Motor neuron (in vitro differentiated cells): Measurements from ENCODE around the gene SHANK1. TPM values are rescaled to one million over a fixed set of nuclear protein-coding genes. Genes with fewer than 3 reads are reported as not detected.

Experiments
- ATAC-seq, 8 experiments: fragments of 200-7000 bp; cut with Tn5 transposase; replicated peaks in 6 of 8; 2 replicates each; pipeline ENCODE4 v1.8.0; 2021; ENCODE audit warnings: mild to moderate bottlenecking in 8 of 8, moderate library complexity in 8 of 8
- H3K27ac ChIP-seq, 2 donors: fragments of 250-450 bp; sonication (Bioruptor Pico); 2 replicates each; pipeline ENCODE4 v1.9.0; 2021; ENCODE audit warnings: antibody characterized with exemption in 2 of 2, mild to moderate bottlenecking in 2 of 2, moderate library complexity in 1 of 2
- H3K4me1 ChIP-seq, 2 donors: fragments of 250-450 bp; sonication (Bioruptor Pico); replicated peaks in 1 of 2; 2 replicates each; pipeline ENCODE4 v1.6.1; 2021; ENCODE audit warnings: antibody characterized with exemption in 2 of 2, mild to moderate bottlenecking in 2 of 2, moderate library complexity in 1 of 2
- H3K4me3 ChIP-seq, 5 donors: fragments of 250-450 bp; sonication (Bioruptor Pico); 2 replicates each; pipeline ENCODE4 v1.9.0; 2021; ENCODE audit warnings: antibody characterized with exemption in 5 of 5, mild to moderate bottlenecking in 5 of 5, moderate library complexity in 4 of 5
- WGBS, 10 experiments: fragments of 450-650 bp; shearing (Covaris generic); methylation state at CpG; one replicate each; pipeline ENCODE4 v1.0.0; 2022; 5-methylcytosine and 5-hydroxymethylcytosine counted together
- in situ Hi-C, 9 experiments: fragments of 400-800 bp; cut with MboI; loops; one replicate each; pipeline ENCODE4 v1.15.0; 2021; ENCODE audit warnings: low sequenced_read_pairs in 9 of 9, low pct_unique_long_range_greater_than_20kb in 2 of 9; ENCODE audit not compliant: unreplicated experiment in 9 of 9
- total RNA-seq, 8 experiments: library from RNA; unstranded; fragments of 300-600 nt; gene quantifications; 2 replicates each; pipeline versions ENCODE4 v1.2.3 to v1.2.4, GENCODE V29; 2022

SHANK1 gene
- total RNA-seq, 8 experiments from 2014 or later: 1.7 to 22.5 (median 7.2) TPM

GRCh38 chr19:50717026-50717723 is 2.4 kb downstream of the SHANK1 start:
- Histone ChIP-seq H3K4me1 (peaks cover 17 to 19% of the 10 kb centered on the region in 2 donors), H3K27ac (no peak overlapping the region), H3K4me3 (peak overlapping the region in 1 of 5 donors; percentile 69)
- in situ Hi-C loops: no loop called here
- WGBS, 10 experiments: 90% methylated on average over 2 of the region's 23 CpGs; no CpG with 5 or more reads in 9 of the 10 experiments
- ATAC-seq: no peak

DNA sequence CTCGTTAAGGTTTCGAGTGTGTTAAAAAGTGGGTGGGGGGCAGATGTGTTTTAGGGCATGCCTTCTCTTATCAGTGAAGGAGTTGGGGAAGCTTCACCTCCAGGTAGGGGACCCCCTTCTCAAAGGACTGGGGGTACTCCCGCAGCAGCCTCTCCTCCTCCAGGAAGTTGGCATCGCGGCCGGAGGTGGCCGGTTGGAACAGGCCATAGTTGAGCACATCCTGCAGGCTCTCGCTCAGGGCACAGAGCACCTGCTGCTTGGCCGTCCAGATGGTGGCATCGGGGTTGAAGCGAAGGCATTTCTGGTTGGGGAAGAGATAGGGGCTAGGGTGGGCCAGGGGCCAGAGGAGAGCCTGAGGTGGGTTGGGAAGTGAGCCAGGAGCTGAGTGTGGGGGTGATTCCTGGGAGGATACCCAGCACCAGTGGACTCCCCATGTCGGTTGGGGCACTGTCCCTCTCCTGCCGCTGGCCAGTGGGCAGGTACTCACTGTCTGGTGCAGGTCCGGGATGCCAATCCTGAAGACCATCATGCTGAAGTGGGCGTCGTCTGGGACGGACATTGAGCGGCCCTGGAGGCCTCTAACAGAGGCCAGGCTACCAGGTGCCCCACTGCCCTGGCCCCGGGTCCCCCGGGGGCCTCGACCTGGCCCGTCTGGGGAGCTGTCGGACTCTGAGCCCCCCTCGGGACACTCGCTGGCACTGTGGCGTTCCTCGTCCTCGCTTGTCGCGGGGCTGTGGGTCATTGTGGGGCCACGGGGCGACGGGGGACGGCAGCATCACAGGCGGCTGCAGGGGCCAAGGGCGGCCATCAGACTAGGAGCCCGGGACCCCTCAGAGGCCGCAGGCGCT is 3.2 kb downstream of the SHANK1 start:
- ATAC-seq: no peak
- in situ Hi-C loops: no loop called here
- Histone ChIP-seq H3K4me1 (peaks cover 13% of the 10 kb centered on the region in 2 donors), H3K4me3 (no peak overlapping the region), H3K27ac (no peak overlapping the region)
- WGBS, 10 experiments: 70 to 100% (median 88%) methylated on average over 1 to 8 of the region's 39 CpGs; no CpG with 5 or more reads in 3 of the 10 experiments

- WGBS, 10 experiments: 60 to 100% (median 94%) methylated on average over 1 to 7 of the region's 22 CpGs; no CpG with 5 or more reads in 4 of the 10 experiments
Observed at GRCh38 chr19:50713556-50714236, 5.9 kb downstream of the SHANK1 start.

GRCh38 chr19:50712833-50713232 is 6.8 kb downstream of the SHANK1 start:
- WGBS, 10 experiments: 74 to 100% (median 91%) methylated on average over 2 to 5 of the region's 6 CpGs; no CpG with 5 or more reads in 6 of the 10 experiments
- Histone ChIP-seq H3K27ac (no peak overlapping the region), H3K4me1 (peaks cover 4% of the 10 kb centered on the region in 2 donors), H3K4me3 (no peak overlapping the region)
- ATAC-seq: no peak
- in situ Hi-C loops: no loop called here

More at GRCh38 chr19:50713556-50714236, 5.9 kb downstream of the SHANK1 start:
- Histone ChIP-seq H3K4me3 (no peak overlapping the region), H3K27ac (no peak overlapping the region), H3K4me1 (peaks cover 6 to 9% of the 10 kb centered on the region in 2 donors)
- in situ Hi-C loops: no loop called here
- no peak for ATAC-seq

GRCh38 chr19:50711805-50712204 is 7.8 kb downstream of the SHANK1 start:
- no peak for ATAC-seq
- in situ Hi-C loops: no loop called here
- no peak overlapping the region for H3K4me3 ChIP-seq
- no peak overlapping the region for H3K27ac ChIP-seq
- no peaks in the 10 kb centered on the region for H3K4me1 ChIP-seq
- 79% methylated on average over 6 of the region's 9 CpGs; no CpG with 5 or more reads in 9 of the 10 experiments for WGBS, 10 experiments

- H3K4me3 ChIP-seq: no peak overlapping the region
- in situ Hi-C loops: no loop called here
- no peak for ATAC-seq
- 30 to 60% methylated on average over 1 to 2 of the region's 11 CpGs; no CpG with 5 or more reads in 8 of the 10 experiments for WGBS, 10 experiments
- H3K4me1 ChIP-seq: no peaks in the 10 kb centered on the region
- no peak overlapping the region for H3K27ac ChIP-seq
Observed at GRCh38 chr19:50711196-50711595, 8.4 kb downstream of the SHANK1 start.

DNA sequence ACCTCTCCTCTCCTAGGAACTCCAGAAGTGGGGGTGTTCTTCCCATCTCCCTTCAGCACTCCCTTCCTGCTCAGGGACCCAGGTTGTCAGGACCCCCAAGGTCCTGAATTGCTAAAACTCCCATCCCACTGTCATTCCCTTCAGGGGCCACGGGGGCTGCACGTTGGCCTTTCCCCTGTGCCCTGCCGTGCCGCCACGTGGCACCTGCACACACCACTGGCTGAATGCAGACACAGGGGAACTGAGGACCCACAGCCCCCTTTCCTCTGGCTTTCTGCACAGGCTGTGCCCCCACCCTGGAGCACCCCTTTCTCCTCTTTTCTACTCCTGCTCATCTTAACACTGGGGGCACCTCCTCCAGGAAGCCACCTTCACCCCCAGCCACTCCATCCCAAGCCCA is 9.0 kb downstream of the SHANK1 start:
- 70 to 80% methylated on average over 2 to 4 of the region's 5 CpGs; no CpG with 5 or more reads in 8 of the 10 experiments for WGBS, 10 experiments
- no peak overlapping the region for H3K27ac ChIP-seq
- H3K4me3 ChIP-seq: no peak overlapping the region
- H3K4me1 ChIP-seq: no peaks in the 10 kb centered on the region
- in situ Hi-C loops: no loop called here
- ATAC-seq: no peak

DNA sequence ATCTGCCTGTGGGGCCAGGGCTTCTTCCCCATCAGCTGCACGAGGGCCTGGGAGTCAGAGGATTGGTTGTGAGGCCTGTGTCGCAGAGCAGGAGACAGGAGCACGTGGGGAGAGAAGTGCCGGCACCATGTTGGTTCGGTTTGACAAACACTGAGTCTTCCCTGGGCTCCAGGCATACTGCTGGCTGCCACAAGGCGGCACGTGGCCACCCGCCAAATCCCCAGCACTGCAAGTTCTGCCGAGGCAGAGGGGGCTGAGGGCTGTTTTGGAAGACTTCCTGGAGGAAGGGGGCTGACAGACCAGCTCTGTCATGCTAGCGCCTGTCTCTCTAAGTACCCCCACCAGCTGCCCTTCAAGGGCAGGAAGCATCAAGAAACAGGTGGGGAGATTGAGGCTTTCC is 9.5 kb downstream of the SHANK1 start:
- no peaks in the 10 kb centered on the region for H3K4me1 ChIP-seq
- 20 to 44% methylated on average over 1 to 6 of the region's 10 CpGs; no CpG with 5 or more reads in 8 of the 10 experiments for WGBS, 10 experiments
- H3K27ac ChIP-seq: no peak overlapping the region
- H3K4me3 ChIP-seq: no peak overlapping the region
- in situ Hi-C loops: no loop called here
- no peak for ATAC-seq

- in situ Hi-C loops: loop anchor here in 2 of 9 experiments (10.0 kb wide), 1 partner anchor 76 kb away; no protein-coding TSS in a partner anchor
Observed at GRCh38 chr19:50708179-50708879, 11.3 kb downstream of the SHANK1 start.

GRCh38 chr19:50706387-50706786 is 13.2 kb downstream of the SHANK1 start:
- no peak for ATAC-seq
- in situ Hi-C loops: loop anchor here in 2 of 9 experiments (10.0 kb wide), 1 partner anchor 78 kb away; no protein-coding TSS in a partner anchor
- 20 to 80% (median 67%) methylated on average over 1 to 5 of the region's 5 CpGs; no CpG with 5 or more reads in 2 of the 10 experiments for WGBS, 10 experiments

More at GRCh38 chr19:50708179-50708879, 11.3 kb downstream of the SHANK1 start:
- Histone ChIP-seq H3K4me3 (no peak overlapping the region), H3K4me1 (no peaks in the 10 kb centered on the region), H3K27ac (no peak overlapping the region)
- ATAC-seq: no peak
- WGBS, 10 experiments: 40 to 100% (median 80%) methylated on average over 1 to 2 of the region's 12 CpGs; no CpG with 5 or more reads in 5 of the 10 experiments

DNA sequence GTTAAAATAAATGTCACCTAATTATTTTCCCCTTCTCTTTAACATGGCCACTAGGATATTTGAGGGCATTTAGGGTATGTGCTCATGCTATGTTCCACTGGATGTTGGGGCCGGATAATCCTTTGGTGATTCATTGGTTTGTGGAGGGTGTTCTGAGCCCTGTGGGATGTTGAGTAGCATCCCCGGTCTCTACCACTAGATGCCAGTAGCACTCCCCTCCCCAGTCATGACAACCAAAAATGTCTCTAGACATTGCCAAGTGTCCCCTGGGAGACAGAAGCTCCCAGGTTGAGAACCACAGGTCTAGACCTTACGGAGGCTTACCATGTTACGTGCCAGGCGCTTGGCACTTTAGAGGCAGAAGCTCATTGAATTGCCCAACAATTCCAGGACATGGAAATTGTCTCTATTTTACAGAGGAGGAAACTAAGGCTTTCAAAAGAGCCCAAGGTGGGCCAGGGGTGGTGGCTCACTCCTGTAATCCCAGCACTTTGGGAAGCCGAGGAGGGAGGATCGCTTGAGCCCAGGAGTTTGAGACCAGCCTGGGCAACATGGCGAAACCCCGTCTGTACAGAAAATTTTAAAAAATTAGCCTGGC is 14.1 kb downstream of the SHANK1 start:
- ATAC-seq: peak; percentile 59 to 97 (median 86)
- 0 to 48% (median 0%) methylated on average over 1 to 6 of the region's 9 CpGs; no CpG with 5 or more reads in 3 of the 10 experiments for WGBS, 10 experiments
- Histone ChIP-seq H3K27ac (no peak overlapping the region), H3K4me3 (no peak overlapping the region), H3K4me1 (no peaks in the 10 kb centered on the region)
- in situ Hi-C loops: loop anchor here in 2 of 9 experiments (10.0 kb wide), 1 partner anchor 79 kb away; no protein-coding TSS in a partner anchor

More at GRCh38 chr19:50706387-50706786, 13.2 kb downstream of the SHANK1 start:
- Histone ChIP-seq H3K27ac (no peak overlapping the region), H3K4me1 (no peaks in the 10 kb centered on the region), H3K4me3 (no peak overlapping the region)
